GM23338 (cell line): Measurements from ENCODE around the gene C8A. TPM values are rescaled to one million over a fixed set of nuclear protein-coding genes. Genes with fewer than 3 reads are reported as not detected.

ENCODE experiments used
- ATAC-seq: fragments of 200-7000 bp; cut with Tn5 transposase; 3 replicates; pipeline ENCODE4 v1.9.1; 2020
- DNase-seq: peaks from one replicate; pipeline ENCODE4 v3.0.0-alpha.2; 2015; ENCODE audit warnings: low spot score
- H2AFZ ChIP-seq: fragments of 200-600 bp; sonication (generic); 2 replicates; pipeline ENCODE4 v1.8.0; 2016; ENCODE audit warnings: antibody characterized with exemption, mild to moderate bottlenecking, moderate library complexity
- H3F3A ChIP-seq: fragments of 200-600 bp; sonication (generic); replicated peaks from 2 replicates; pipeline ENCODE4 v1.8.0; 2017; ENCODE audit warnings: antibody characterized with exemption, mixed run types, low read depth
- H3K27ac ChIP-seq: fragments of 200-600 bp; sonication (generic); 2 replicates; pipeline ENCODE4 v1.6.1; 2016; ENCODE audit warnings: low read depth
- H3K27me3 ChIP-seq: fragments of 200-600 bp; sonication (generic); 2 replicates; pipeline ENCODE4 v1.8.0; 2016; ENCODE audit warnings: mild to moderate bottlenecking, mixed run types, moderate library complexity; ENCODE audit not compliant: insufficient read depth
- H3K36me3 ChIP-seq: fragments of 200-600 bp; sonication (generic); 2 replicates; pipeline ENCODE4 v1.8.0; 2016; ENCODE audit warnings: mild to moderate bottlenecking; ENCODE audit not compliant: insufficient read depth
- H3K4me1 ChIP-seq: fragments of 200-600 bp; sonication (generic); 2 replicates; pipeline ENCODE4 v1.8.0; 2016; ENCODE audit warnings: mild to moderate bottlenecking, moderate library complexity; ENCODE audit not compliant: insufficient read depth
- H3K4me2 ChIP-seq: fragments of 200-600 bp; sonication (generic); 2 replicates; pipeline ENCODE4 v1.7.1; 2017; ENCODE audit warnings: mixed run types
- H3K4me3 ChIP-seq: fragments of 200-600 bp; sonication (generic); 2 replicates; pipeline ENCODE4 v1.6.1; 2016; ENCODE audit warnings: mixed run types
- H3K79me2 ChIP-seq: fragments of 200-600 bp; sonication (generic); replicated peaks from 2 replicates; pipeline ENCODE4 v1.8.0; 2017; ENCODE audit warnings: mild to moderate bottlenecking; ENCODE audit not compliant: insufficient read depth
- H3K9me2 ChIP-seq: fragments of 200-600 bp; sonication (generic); 2 replicates; pipeline ENCODE4 v1.8.0; 2017; ENCODE audit not compliant: insufficient read depth
- H4K20me1 ChIP-seq: fragments of 200-600 bp; sonication (generic); replicated peaks from 2 replicates; pipeline ENCODE4 v1.8.0; 2017; ENCODE audit warnings: mild to moderate bottlenecking; ENCODE audit not compliant: insufficient read depth
- H3K27ac Mint-ChIP-seq: 2 replicates; pipeline ENCODE4 v1.8.0; 2020; ENCODE audit warnings: inconsistent platforms, mild to moderate bottlenecking, moderate library complexity, mixed read lengths
- H3K27me3 Mint-ChIP-seq: 3 replicates; pipeline ENCODE4 v1.8.0; 2022; ENCODE audit warnings: low read depth, mild to moderate bottlenecking, moderate library complexity, mixed read lengths, inconsistent platforms; ENCODE audit not compliant: insufficient read depth, poor library complexity
- H3K36me3 Mint-ChIP-seq: 3 replicates; pipeline ENCODE4 v1.8.0; 2021; ENCODE audit warnings: low read depth, mild to moderate bottlenecking, inconsistent platforms, moderate library complexity, mixed read lengths
- H3K4me1 Mint-ChIP-seq: 3 replicates; pipeline ENCODE4 v1.8.0; 2020; ENCODE audit warnings: mild to moderate bottlenecking, inconsistent platforms, mixed read lengths
- H3K4me3 Mint-ChIP-seq: 3 replicates; pipeline ENCODE4 v1.8.0; 2021; ENCODE audit warnings: moderate library complexity, mild to moderate bottlenecking, inconsistent platforms, mixed read lengths
- H3K9me3 Mint-ChIP-seq: 3 replicates; pipeline ENCODE4 v1.8.0; 2020; ENCODE audit warnings: moderate library complexity, mild to moderate bottlenecking, inconsistent platforms, mixed read lengths
- CREB1 ChIP-seq: fragments of 250-450 bp; sonication (Bioruptor Pico); IDR thresholded peaks from 2 replicates; pipeline ENCODE4 v1.5.0; 2020; ENCODE audit warnings: low read depth, mild to moderate bottlenecking, moderate library complexity
- CTCF ChIP-seq, 2 experiments: fragments of 200-600 bp in 1 of 2; sonication (generic) in 1 of 2; conservative IDR thresholded peaks; 2 replicates each; pipeline versions ENCODE4 v1.5.1 to v1.6.1; 2016 to 2017; ENCODE audit warnings: antibody characterized with exemption in 2 of 2, low read depth in 2 of 2, mild to moderate bottlenecking in 2 of 2, moderate library complexity in 1 of 2
- ETS1 ChIP-seq: IDR thresholded peaks from 2 replicates; pipeline ENCODE4 v1.6.1; 2016; ENCODE audit warnings: antibody characterized with exemption
- EZH2 ChIP-seq: fragments of 200-600 bp; sonication (generic); IDR thresholded peaks from one replicate; pipeline ENCODE4 v1.8.0; 2017; ENCODE audit warnings: antibody characterized with exemption, mild to moderate bottlenecking, low read depth; ENCODE audit not compliant: unreplicated experiment
- EZH2phosphoT487 ChIP-seq: fragments of 200-600 bp; sonication (generic); IDR thresholded peaks from one replicate; pipeline ENCODE4 v1.8.1; 2018; ENCODE audit warnings: antibody characterized with exemption; ENCODE audit not compliant: unreplicated experiment
- JUNB ChIP-seq: IDR thresholded peaks from one replicate; pipeline ENCODE4 v1.6.1; 2016; ENCODE audit warnings: antibody characterized with exemption; ENCODE audit not compliant: unreplicated experiment
- NANOG ChIP-seq: IDR thresholded peaks from 2 replicates; pipeline ENCODE4 v1.6.1; 2016; ENCODE audit warnings: antibody characterized with exemption, borderline replicate concordance
- POLR2AphosphoS5 ChIP-seq: IDR thresholded peaks from 2 replicates; pipeline ENCODE4 v1.6.1; 2016; ENCODE audit warnings: antibody characterized with exemption, low read depth
- REST ChIP-seq: IDR thresholded peaks from one replicate; pipeline ENCODE4 v1.6.1; 2018; ENCODE audit warnings: antibody characterized with exemption; ENCODE audit not compliant: unreplicated experiment
- STAT1 ChIP-seq: IDR thresholded peaks from one replicate; pipeline ENCODE4 v1.6.1; 2016; ENCODE audit warnings: antibody characterized with exemption; ENCODE audit not compliant: unreplicated experiment
- ZNF114 ChIP-seq: fragments of 250-450 bp; sonication (Bioruptor Pico); IDR thresholded peaks from 2 replicates; pipeline ENCODE4 v1.5.0; 2020; ENCODE audit warnings: mild to moderate bottlenecking, moderate library complexity
- ZNF331 ChIP-seq: fragments of 250-450 bp; sonication (Bioruptor Pico); IDR thresholded peaks from 2 replicates; pipeline ENCODE4 v1.5.0; 2020; ENCODE audit warnings: low read depth, mild to moderate bottlenecking, moderate library complexity
- ZNF462 ChIP-seq: fragments of 250-450 bp; sonication (Bioruptor Pico); IDR thresholded peaks from 2 replicates; pipeline ENCODE4 v1.5.0; 2020; ENCODE audit warnings: mild to moderate bottlenecking, moderate library complexity
- polyA plus RNA-seq: library from polyadenylated mRNA; unstranded; fragments of >200 nt; fragmentation: Nextera tagmentation; extraction: Ambion mirVana; gene quantifications from 2 replicates; pipeline ENCODE4 v1.2.1, GENCODE V29; 2016
- total RNA-seq: library from RNA; depleted of rRNA; stranded (reverse); fragments of >200 nt; shearing (Covaris generic); gene quantifications from 2 replicates; pipeline ENCODE4 v1.2.3, GENCODE V29; 2014

The C8A gene
- total and polyA plus RNA-seq, 2 experiments from 2014 or later = not detected

GRCh38 chr1:56898005-56898373 is 43.4 kb downstream of the C8A start:
- H3K4me3 ChIP-seq = no peak overlapping the region
- Mint-ChIP-seq H3K27me3 (no peaks in the 10 kb centered on the region), H3K9me3 (no peaks in the 10 kb centered on the region), H3K4me3 (no peak overlapping the region), H3K27ac (no peak overlapping the region; the same call in 1 of the 2 replicates), H3K36me3 (no peaks in the 10 kb centered on the region), H3K4me1 (no peaks in the 10 kb centered on the region)
- H3K4me2 ChIP-seq = no peak overlapping the region
- no peak overlapping the region for H2AFZ ChIP-seq
- 0 out of 2 replicates have a peak, but pooled peaks cover 4% of the 10 kb centered on the region for H3K9me2 ChIP-seq
- no peaks in the 10 kb centered on the region for H3K36me3 ChIP-seq
- no peak for TF ChIP-seq EZH2
- TF ChIP-seq POLR2AphosphoS5 = no peak
- no peak for TF ChIP-seq NANOG
- no peak for TF ChIP-seq ETS1
- no peak for TF ChIP-seq ZNF331 (CRISPR knock-in tag)
- no peak for TF ChIP-seq REST
- TF ChIP-seq EZH2phosphoT487 = no peak
- no peak for TF ChIP-seq JUNB
- TF ChIP-seq ZNF462 (CRISPR knock-in tag) = no peak
- TF ChIP-seq ZNF114 (CRISPR knock-in tag) = no peak
- no peak for TF ChIP-seq CREB1 (CRISPR knock-in tag)
- no peak for TF ChIP-seq STAT1
- TF ChIP-seq CTCF (conservative IDR thresholded peaks at IDR 0.05; ENCODE audit: low read depth in 2 of 2) = no peak
- no peaks in the 10 kb centered on the region for H4K20me1 ChIP-seq
- no peak for ATAC-seq
- no peaks in the 10 kb centered on the region for H3F3A ChIP-seq
- no peaks in the 10 kb centered on the region for H3K4me1 ChIP-seq
- no peaks in the 10 kb centered on the region for H3K79me2 ChIP-seq
- H3K27ac ChIP-seq = no peak overlapping the region
- no peaks in the 10 kb centered on the region for H3K27me3 ChIP-seq
- no peak for DNase-seq
